CD4-positive, alpha-beta memory T cell (primary cell): ENCODE data around the gene CCDC169. TPM values are rescaled to one million over a fixed set of nuclear protein-coding genes. Genes with fewer than 3 reads are reported as not detected.

ENCODE experiments used
- CTCF ChIA-PET: fragments of 350-600 bp; sonication (Branson Sonifier 250); formaldehyde crosslinking; loops from one replicate; lab custom pipeline; 2021; ENCODE audit warnings: inconsistent platforms; ENCODE audit not compliant: partially characterized antibody; lab: Charles Lee
- POLR2A ChIA-PET: fragments of 350-600 bp; sonication (Branson Sonifier 250); formaldehyde crosslinking; loops from one replicate; lab custom pipeline; 2021; ENCODE audit not compliant: partially characterized antibody; lab: Charles Lee
- DNase-seq, 5 donors: peaks; one replicate each; pipeline versions ENCODE4 v3.0.0 to v3.0.0-alpha.2; 2020 to 2022; ENCODE audit warnings: mixed read lengths in 1 of 5
- H3K27ac ChIP-seq: one replicate; pipeline ENCODE4 v1.7.0; 2013; ENCODE audit warnings: low read depth, low read length
- H3K27me3 ChIP-seq: 2 replicates; pipeline ENCODE4 v1.7.0; 2013; ENCODE audit warnings: mild to moderate bottlenecking, low read length, moderate library complexity; ENCODE audit not compliant: insufficient read depth
- H3K36me3 ChIP-seq: 2 replicates; pipeline ENCODE4 v1.7.0; 2013; ENCODE audit warnings: mild to moderate bottlenecking, low read length, moderate library complexity; ENCODE audit not compliant: insufficient read depth
- H3K4me1 ChIP-seq: 2 replicates; pipeline ENCODE4 v1.7.0; 2013; ENCODE audit warnings: mild to moderate bottlenecking, low read length, moderate library complexity; ENCODE audit not compliant: insufficient read depth
- H3K4me3 ChIP-seq, 2 donors: one replicate each; pipeline ENCODE4 v1.7.0; 2013; ENCODE audit warnings: low read length in 2 of 2, mild to moderate bottlenecking in 1 of 2
- H3K9me3 ChIP-seq, 2 donors: one replicate each; pipeline ENCODE4 v1.7.0; 2013; ENCODE audit warnings: low read length in 2 of 2, control low read depth in 1 of 2; ENCODE audit not compliant: control insufficient read depth in 1 of 2
- H3K27ac Mint-ChIP-seq, 7 donors: one replicate each; pipeline ENCODE4 v1.8.0; 2020 to 2021; ENCODE audit warnings: mixed read lengths in 7 of 7, mild to moderate bottlenecking in 6 of 7, inconsistent platforms in 3 of 7, moderate library complexity in 3 of 7
- H3K27me3 Mint-ChIP-seq, 2 donors: one replicate each; pipeline ENCODE4 v1.8.0; 2020 to 2021; ENCODE audit warnings: mixed read lengths in 2 of 2
- H3K36me3 Mint-ChIP-seq, 2 donors: one replicate each; pipeline ENCODE4 v1.8.0; 2020 to 2021; ENCODE audit warnings: mixed read lengths in 2 of 2, inconsistent platforms in 1 of 2, mild to moderate bottlenecking in 1 of 2
- H3K4me1 Mint-ChIP-seq, 4 donors: one replicate each; pipeline ENCODE4 v1.8.0; 2020 to 2021; ENCODE audit warnings: mixed read lengths in 4 of 4, mild to moderate bottlenecking in 1 of 4
- H3K4me3 Mint-ChIP-seq, 8 donors: one replicate each; pipeline ENCODE4 v1.8.0; 2020 to 2021; ENCODE audit warnings: mixed read lengths in 8 of 8, mild to moderate bottlenecking in 7 of 8, moderate library complexity in 6 of 8, inconsistent platforms in 3 of 8
- H3K9me3 Mint-ChIP-seq, 8 donors: one replicate each; pipeline ENCODE4 v1.8.0; 2020 to 2021; ENCODE audit warnings: mixed read lengths in 8 of 8, mild to moderate bottlenecking in 5 of 8, inconsistent platforms in 3 of 8, moderate library complexity in 1 of 8
- intact Hi-C: fragments of 100-400 bp; cut with micrococcal nuclease; formaldehyde crosslinking; loops from one replicate; pipeline ENCODE4 v1.15.1; 2023
- polyA plus RNA-seq, 2 donors: library from polyadenylated mRNA; unstranded; fragments of 300-500 nt; fragmentation: Illumina TruSeq; gene quantifications; one replicate each; pipeline ENCODE4 v1.2.3, GENCODE V29; 2021
- total RNA-seq, 2 experiments: library from RNA; stranded (reverse); gene quantifications; one replicate each; pipeline ENCODE4 v1.2.3, GENCODE V29; 2021

Gene CCDC169
- total and polyA plus RNA-seq, 4 experiments from 2014 or later = not detected

GRCh38 chr13:36293497-36293896 is 4.1 kb downstream of the CCDC169 start:
- Histone ChIP-seq H3K36me3 (no peaks in the 10 kb centered on the region), H3K27ac (no peak overlapping the region), H3K9me3 (no peaks in the 10 kb centered on the region), H3K4me1 (peaks cover 8% of the 10 kb centered on the region), H3K27me3 (no peaks in the 10 kb centered on the region), H3K4me3 (no peak overlapping the region)
- DNase-seq = no peak
- Mint-ChIP-seq H3K36me3 (no peaks in the 10 kb centered on the region), H3K4me1 (peaks cover 6 to 19% (median 12%) of the 10 kb centered on the region in 4 donors), H3K27me3 (peaks cover 11 to 18% of the 10 kb centered on the region in 2 donors), H3K9me3 (peaks cover 0 to 5% (median 0%) of the 10 kb centered on the region in 8 donors), H3K4me3 (no peak overlapping the region), H3K27ac (no peak overlapping the region)
- intact Hi-C loops = no loop called here
- CTCF ChIA-PET = interaction anchor here (1.6 kb wide), 1 partner anchor 11 kb away, joined by 5 read pairs; no protein-coding TSS in a partner anchor
- POLR2A ChIA-PET = no interaction called here

GRCh38 chr13:36288794-36289391 is 8.7 kb downstream of the CCDC169 start:
- no peak overlapping the region for H3K27ac ChIP-seq
- no peaks in the 10 kb centered on the region for H3K9me3 ChIP-seq
- Mint-ChIP-seq H3K27me3 (peaks cover 6 to 11% of the 10 kb centered on the region in 2 donors), H3K9me3 (peaks cover 0 to 7% (median under 1%) of the 10 kb centered on the region in 8 donors), H3K36me3 (no peaks in the 10 kb centered on the region), H3K4me3 (no peak overlapping the region), H3K27ac (no peak overlapping the region), H3K4me1 (no peaks in the 10 kb centered on the region)
- ChIA-PET POLR2A (no interaction called here), CTCF (no interaction called here)
- H3K4me1 ChIP-seq = no peaks in the 10 kb centered on the region
- no peak overlapping the region for H3K4me3 ChIP-seq
- no peak for DNase-seq
- no peaks in the 10 kb centered on the region for H3K36me3 ChIP-seq
- intact Hi-C loops = no loop called here
- no peaks in the 10 kb centered on the region for H3K27me3 ChIP-seq

GRCh38 chr13:36286006-36286405 is 11.6 kb downstream of the CCDC169 start:
- H3K4me3 ChIP-seq = no peak overlapping the region
- H3K36me3 ChIP-seq = no peaks in the 10 kb centered on the region
- no peak for DNase-seq
- POLR2A ChIA-PET = no interaction called here
- Mint-ChIP-seq H3K4me3 (no peak overlapping the region), H3K27ac (no peak overlapping the region), H3K4me1 (no peaks in the 10 kb centered on the region), H3K9me3 (peaks cover 0 to 7% (median under 1%) of the 10 kb centered on the region in 8 donors), H3K27me3 (peaks cover 9 to 13% of the 10 kb centered on the region in 2 donors), H3K36me3 (no peaks in the 10 kb centered on the region)
- H3K27me3 ChIP-seq = no peaks in the 10 kb centered on the region
- CTCF ChIA-PET = no interaction called here
- no peaks in the 10 kb centered on the region for H3K4me1 ChIP-seq
- H3K27ac ChIP-seq = no peak overlapping the region
- no peaks in the 10 kb centered on the region for H3K9me3 ChIP-seq
- intact Hi-C loops = no loop called here

- Mint-ChIP-seq H3K4me3 (no peak overlapping the region), H3K36me3 (no peaks in the 10 kb centered on the region), H3K27ac (no peak overlapping the region), H3K9me3 (peaks cover 0 to 2% (median 0%) of the 10 kb centered on the region in 8 donors), H3K27me3 (peaks cover 9 to 11% of the 10 kb centered on the region in 2 donors), H3K4me1 (no peaks in the 10 kb centered on the region)
- Histone ChIP-seq H3K27ac (no peak overlapping the region), H3K4me3 (no peak overlapping the region), H3K36me3 (no peaks in the 10 kb centered on the region), H3K9me3 (no peaks in the 10 kb centered on the region), H3K27me3 (no peaks in the 10 kb centered on the region), H3K4me1 (no peaks in the 10 kb centered on the region)
- CTCF ChIA-PET = interaction anchor here (0.8 to 2.0 kb wide), 11 partner anchors 8 to 454 kb away, joined by 3 to 11 read pairs (median 4); no protein-coding TSS in a partner anchor
- POLR2A ChIA-PET = no interaction called here
- intact Hi-C loops = no loop called here
- peak in 4 of 5 donors; percentile 9 to 21 (median 14) for DNase-seq
Observed at GRCh38 chr13:36282821-36283432, 14.7 kb downstream of the CCDC169 start.

- ChIA-PET CTCF (interaction anchor here (1.7 kb wide), 1 partner anchor 7 kb away, joined by 4 read pairs; no protein-coding TSS in a partner anchor), POLR2A (no interaction called here)
- intact Hi-C loops = no loop called here
- H3K27ac ChIP-seq = no peak overlapping the region
- H3K36me3 ChIP-seq = no peaks in the 10 kb centered on the region
- no peak overlapping the region for H3K4me3 Mint-ChIP-seq
- H3K4me1 Mint-ChIP-seq = no peaks in the 10 kb centered on the region
- H3K9me3 Mint-ChIP-seq = peaks cover 0 to 2% (median 0%) of the 10 kb centered on the region in 8 donors
- no peaks in the 10 kb centered on the region for H3K9me3 ChIP-seq
- H3K27ac Mint-ChIP-seq = no peak overlapping the region
- peaks cover 0 to 2% of the 10 kb centered on the region in 2 donors for H3K27me3 Mint-ChIP-seq
- H3K4me3 ChIP-seq = no peak overlapping the region
- DNase-seq = no peak
- no peaks in the 10 kb centered on the region for H3K36me3 Mint-ChIP-seq
- H3K4me1 ChIP-seq = no peaks in the 10 kb centered on the region
- H3K27me3 ChIP-seq = no peaks in the 10 kb centered on the region
Observed at GRCh38 chr13:36275190-36276002, 22.2 kb downstream of the CCDC169 start.

- Mint-ChIP-seq H3K4me3 (no peak overlapping the region), H3K27ac (peak overlapping the region in 1 of 7 donors; percentile 21), H3K9me3 (peaks cover 0 to 2% (median 0%) of the 10 kb centered on the region in 8 donors), H3K36me3 (no peaks in the 10 kb centered on the region), H3K4me1 (no peaks in the 10 kb centered on the region), H3K27me3 (peaks cover under 1 to 2% of the 10 kb centered on the region in 2 donors)
- no peaks in the 10 kb centered on the region for H3K27me3 ChIP-seq
- H3K27ac ChIP-seq = no peak overlapping the region
- H3K4me1 ChIP-seq = no peaks in the 10 kb centered on the region
- POLR2A ChIA-PET = no interaction called here
- intact Hi-C loops = no loop called here
- H3K36me3 ChIP-seq = no peaks in the 10 kb centered on the region
- DNase-seq = no peak
- CTCF ChIA-PET = interaction anchor here (1.2 to 2.0 kb wide), 3 partner anchors 9 to 41 kb away, joined by 3 to 11 read pairs (median 4); no protein-coding TSS in a partner anchor
- no peaks in the 10 kb centered on the region for H3K9me3 ChIP-seq
- no peak overlapping the region for H3K4me3 ChIP-seq
Observed at GRCh38 chr13:36273431-36273830, 24.2 kb downstream of the CCDC169 start.

GRCh38 chr13:36261976-36262375 is 35.6 kb downstream of the CCDC169 start:
- Mint-ChIP-seq H3K9me3 (peaks cover 0 to 2% (median 0%) of the 10 kb centered on the region in 8 donors), H3K36me3 (no peaks in the 10 kb centered on the region), H3K27ac (no peak overlapping the region), H3K27me3 (peaks cover 2 to 7% of the 10 kb centered on the region in 2 donors), H3K4me1 (no peaks in the 10 kb centered on the region), H3K4me3 (no peak overlapping the region)
- POLR2A ChIA-PET = no interaction called here
- Histone ChIP-seq H3K27me3 (no peaks in the 10 kb centered on the region), H3K4me3 (no peak overlapping the region), H3K9me3 (no peaks in the 10 kb centered on the region), H3K4me1 (no peaks in the 10 kb centered on the region), H3K36me3 (no peaks in the 10 kb centered on the region), H3K27ac (no peak overlapping the region)
- DNase-seq = no peak
- intact Hi-C loops = no loop called here
- CTCF ChIA-PET = interaction anchor here (1.0 kb wide), 1 partner anchor 16 kb away, joined by 4 read pairs; no protein-coding TSS in a partner anchor
